GF-D8 (cell line): ENCODE data around the gene C14orf132.

Experiments
- DNase-seq: peaks from one replicate; lab custom pipeline; 2025; lab: John Stamatoyannopoulos, UW

C14orf132 gene

GRCh38 chr14:96082420-96083300 lies 43.5 kb downstream of the C14orf132 start:
- no peak for DNase-seq

- DNase-seq: no peak
Measured at GRCh38 chr14:96083667-96084320, 44.6 kb downstream of the C14orf132 start.

GRCh38 chr14:96084796-96085195 lies 45.6 kb downstream of the C14orf132 start:
- DNase-seq: no peak

- no peak for DNase-seq
Measured at GRCh38 chr14:96085369-96085768, 46.2 kb downstream of the C14orf132 start.

GRCh38 chr14:96086032-96086431 lies 46.9 kb downstream of the C14orf132 start:
- DNase-seq: no peak

GRCh38 chr14:96086574-96087077 lies 47.5 kb downstream of the C14orf132 start:
- DNase-seq: no peak

- DNase-seq: no peak
Measured at GRCh38 chr14:96088074-96088473, 48.9 kb downstream of the C14orf132 start.

GRCh38 chr14:96088481-96088880 lies 49.3 kb downstream of the C14orf132 start:
- no peak for DNase-seq

GRCh38 chr14:96088911-96089310 lies 49.7 kb downstream of the C14orf132 start:
- no peak for DNase-seq

- DNase-seq: no peak
Measured at GRCh38 chr14:96089401-96089800, 50.2 kb downstream of the C14orf132 start.

- DNase-seq: no peak
Measured at GRCh38 chr14:96090441-96091148, 51.4 kb downstream of the C14orf132 start.

GRCh38 chr14:96091149-96091693 lies 52.1 kb downstream of the C14orf132 start:
- no peak for DNase-seq

GRCh38 chr14:96091941-96092411 lies 52.8 kb downstream of the C14orf132 start:
- DNase-seq: no peak

GRCh38 chr14:96092936-96093335 lies 53.8 kb downstream of the C14orf132 start:
- DNase-seq: no peak

- no peak for DNase-seq
Measured at GRCh38 chr14:96094211-96094610, 55.0 kb downstream of the C14orf132 start.

- no peak for DNase-seq
Measured at GRCh38 chr14:96094656-96095055, 55.5 kb downstream of the C14orf132 start.

- no peak for DNase-seq
Measured at GRCh38 chr14:96095058-96095457, 55.9 kb downstream of the C14orf132 start.

GRCh38 chr14:96095581-96096476 lies 56.7 kb downstream of the C14orf132 start:
- DNase-seq: no peak

GRCh38 chr14:96096639-96097610 lies 57.8 kb downstream of the C14orf132 start:
- no peak for DNase-seq

GRCh38 chr14:96097752-96098151 lies 58.6 kb downstream of the C14orf132 start:
- no peak for DNase-seq
